A549 (cell line): Measurements from ENCODE around the gene CARD9. TPM values are rescaled to one million over a fixed set of nuclear protein-coding genes. Genes with fewer than 3 reads are reported as not detected.
"Not testable (repeated sequence)": the region's sequence is repeated elsewhere in the genome, so short reads cannot be mapped to it uniquely, and the experiment has no call there.

Experiments
- ATAC-seq, 2 experiments: fragments of 200-7000 bp in 1 of 2; fragments of >200 bp in 1 of 2; cut with Nextera tagmentation in 1 of 2; cut with Tn5 transposase in 1 of 2; 3 replicates each; pipeline versions ENCODE4 v1.8.0 to v1.9.1; 2018 to 2020; ENCODE audit warnings: mild to moderate bottlenecking in 1 of 2, moderate library complexity in 1 of 2
- CTCF ChIA-PET: fragments of 300-600 bp; sonication (Branson Sonifier 250); formaldehyde crosslinking; extraction: SDS; loops from one replicate; lab custom pipeline; 2021; ENCODE audit warnings: antibody characterized with exemption, inconsistent platforms; lab: Yijun Ruan, JAX
- POLR2A ChIA-PET: fragments of 350-600 bp; formaldehyde crosslinking; extraction: SDS; loops from one replicate; lab custom pipeline; 2021; ENCODE audit warnings: antibody characterized with exemption, inconsistent platforms; lab: Yijun Ruan, JAX
- DNase-seq, 2 experiments: peaks; one replicate each; pipeline versions ENCODE4 v3.0.0 to v3.0.0-alpha.2; 2011 to 2016; ENCODE audit warnings: low read depth in 1 of 2, low spot score in 1 of 2
- FAIRE-seq: peaks from 2 replicates; lab custom pipeline; 2011; peaks lifted over from hg19 to GRCh38; lab: Jason Lieb, UNC
- H3K27ac ChIP-seq, 2 experiments: fragments of >200 bp; sonication (Bioruptor Twin); formaldehyde crosslinking; 3 replicates each; pipeline ENCODE4 v1.5.1; 2016 to 2017
- H3K4me1 ChIP-seq: fragments of >200 bp; sonication (Bioruptor Twin); formaldehyde crosslinking; 3 replicates; pipeline ENCODE4 v1.6.1; 2016
- H3K4me2 ChIP-seq: fragments of >200 bp; sonication (Bioruptor Twin); formaldehyde crosslinking; 3 replicates; pipeline ENCODE4 v1.6.1; 2016
- H3K4me3 ChIP-seq: fragments of >200 bp; sonication (Bioruptor Twin); formaldehyde crosslinking; 3 replicates; pipeline ENCODE4 v1.5.1; 2016
- H3K9me3 ChIP-seq: fragments of >200 bp; sonication (Bioruptor Twin); formaldehyde crosslinking; 3 replicates; pipeline ENCODE4 v1.6.1; 2016
- CHD2 ChIP-seq: fragments of 150-350 bp; IDR thresholded peaks from 2 replicates; pipeline ENCODE4 v1.6.1; 2014; ENCODE audit warnings: low read length; ENCODE audit not compliant: partially characterized antibody
- EHMT2 ChIP-seq: fragments of 200-600 bp; sonication (generic); IDR thresholded peaks from 2 replicates; pipeline ENCODE4 v1.6.1; 2016; ENCODE audit warnings: antibody characterized with exemption, low read depth, mild to moderate bottlenecking, moderate library complexity
- FOSL2 ChIP-seq, 2 experiments: fragments of 450-650 bp in 1 of 2; fragments of >200 bp in 1 of 2; sonication (Bioruptor Twin) in 1 of 2; formaldehyde crosslinking; IDR thresholded peaks; 2 replicates each; pipeline versions ENCODE4 v1.5.0 to v1.6.1; 2016 to 2020; ENCODE audit warnings: mild to moderate bottlenecking in 1 of 2, moderate library complexity in 1 of 2
- JUNB ChIP-seq: fragments of >200 bp; sonication (Bioruptor Twin); formaldehyde crosslinking; IDR thresholded peaks from 2 replicates; pipeline ENCODE4 v1.6.1; 2016
- POLR2AphosphoS2 ChIP-seq: conservative IDR thresholded peaks from 2 replicates; pipeline ENCODE4 v1.6.1; 2012; ENCODE audit warnings: low read length, improper control_type of control experiment, inconsistent platforms
- RAD21 ChIP-seq, 2 experiments: fragments of >200 bp in 1 of 2; sonication (Bioruptor Twin) in 1 of 2; formaldehyde crosslinking in 1 of 2; IDR thresholded peaks in 1 of 2; conservative IDR thresholded peaks in 1 of 2; 2 replicates in 1 of 2; 3 replicates in 1 of 2; pipeline ENCODE4 v1.6.1; 2012 to 2018; ENCODE audit warnings: inconsistent platforms in 1 of 2
- RARB ChIP-seq: fragments of 250-450 bp; sonication (Bioruptor Pico); IDR thresholded peaks from 2 replicates; pipeline ENCODE4 v1.8.0; 2021; ENCODE audit warnings: mild to moderate bottlenecking, moderate library complexity
- RCOR1 ChIP-seq: fragments of 150-350 bp; IDR thresholded peaks from 2 replicates; pipeline ENCODE4 v1.6.1; 2014; ENCODE audit warnings: antibody characterized with exemption, low read length, low read depth
- TP53 ChIP-seq: fragments of 250-450 bp; sonication (Bioruptor Pico); IDR thresholded peaks from 2 replicates; pipeline ENCODE4 v1.5.0; 2021; ENCODE audit warnings: mild to moderate bottlenecking, moderate library complexity
- ZC3H11A ChIP-seq: fragments of 450-650 bp; IDR thresholded peaks from 2 replicates; pipeline ENCODE4 v1.6.1; 2014; ENCODE audit warnings: antibody characterized with exemption, mild to moderate bottlenecking
- ZSCAN20 ChIP-seq: fragments of 250-450 bp; sonication (Bioruptor Pico); IDR thresholded peaks from 2 replicates; pipeline ENCODE4 v1.8.0; 2022; ENCODE audit warnings: mild to moderate bottlenecking, moderate library complexity
- WGBS: methylation state at CpG from one replicate; pipeline ENCODE4 v1.1.6; 2017; ENCODE audit errors: missing lambda C conversion rate; 5-methylcytosine and 5-hydroxymethylcytosine counted together
- polyA plus RNA-seq, 4 experiments: library from polyadenylated mRNA; depleted of rRNA in 3 of 4; stranded (reverse); fragments of >200 nt; fragmentation: RNase III in 1 of 4; extraction: RNeasy Plus Mini Kit Qiagen cat#74134 plus additional on column Dnase treatment in 1 of 4; gene quantifications; 2 replicates in 3 of 4; 3 replicates in 1 of 4; pipeline ENCODE4 v1.2.3, GENCODE V29; 2011 to 2017
- TF ChIP-seq, protein P1 (sequence below): fragments of 200-600 bp; sonication (generic); IDR thresholded peaks from 2 replicates; pipeline ENCODE4 v1.6.1; 2016; ENCODE audit warnings: antibody characterized with exemption, mild to moderate bottlenecking, moderate library complexity
- TF ChIP-seq, protein P2 (sequence below): fragments of >200 bp; sonication (Bioruptor Twin); formaldehyde crosslinking; IDR thresholded peaks from 3 replicates; pipeline ENCODE4 v1.6.1; 2016

CARD9 gene
- polyA plus RNA-seq, 2 of the 4 experiments (the other 2 are of a cell fraction) = 0.21 to 0.94 TPM

DNA sequence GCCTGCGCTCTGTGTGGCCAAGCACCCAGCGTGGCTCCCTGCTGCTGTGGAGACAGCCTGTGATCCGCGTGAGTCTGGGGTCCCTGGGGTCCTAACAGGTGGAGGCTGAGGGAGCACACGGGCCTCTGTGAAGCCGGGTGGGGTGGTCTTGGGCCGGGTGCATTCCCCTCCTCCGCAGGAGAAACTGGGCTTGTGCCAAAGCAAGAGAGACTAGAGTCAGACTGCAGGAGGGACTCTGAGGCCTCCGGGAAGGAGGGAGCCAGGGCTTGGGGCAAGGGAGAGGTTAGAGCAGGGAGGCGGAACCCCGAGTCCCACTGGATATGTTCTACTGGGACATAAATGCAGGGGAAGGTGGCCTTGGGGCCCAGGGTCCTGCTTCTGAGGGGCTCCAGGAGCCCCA, 20.4 kb downstream of the CARD9 start:
- 68% methylated on average over 6 of the region's 11 CpGs for WGBS
- TF ChIP-seq RARB (CRISPR knock-in tag) (no peak), RAD21 (conservative IDR thresholded peaks at IDR 0.05 in 1 of 2, IDR thresholded peaks at IDR 0.05 in 1 of 2) (no peak), FOSL2 (IDR thresholded peaks at IDR 0.05) (no peak), FOSL2 (CRISPR knock-in tag; IDR thresholded peaks at IDR 0.05) (no peak), ZC3H11A (no peak), POLR2AphosphoS2 (no peak), RCOR1 (no peak), EHMT2 (no peak)
- TF ChIP-seq, protein P1, sequence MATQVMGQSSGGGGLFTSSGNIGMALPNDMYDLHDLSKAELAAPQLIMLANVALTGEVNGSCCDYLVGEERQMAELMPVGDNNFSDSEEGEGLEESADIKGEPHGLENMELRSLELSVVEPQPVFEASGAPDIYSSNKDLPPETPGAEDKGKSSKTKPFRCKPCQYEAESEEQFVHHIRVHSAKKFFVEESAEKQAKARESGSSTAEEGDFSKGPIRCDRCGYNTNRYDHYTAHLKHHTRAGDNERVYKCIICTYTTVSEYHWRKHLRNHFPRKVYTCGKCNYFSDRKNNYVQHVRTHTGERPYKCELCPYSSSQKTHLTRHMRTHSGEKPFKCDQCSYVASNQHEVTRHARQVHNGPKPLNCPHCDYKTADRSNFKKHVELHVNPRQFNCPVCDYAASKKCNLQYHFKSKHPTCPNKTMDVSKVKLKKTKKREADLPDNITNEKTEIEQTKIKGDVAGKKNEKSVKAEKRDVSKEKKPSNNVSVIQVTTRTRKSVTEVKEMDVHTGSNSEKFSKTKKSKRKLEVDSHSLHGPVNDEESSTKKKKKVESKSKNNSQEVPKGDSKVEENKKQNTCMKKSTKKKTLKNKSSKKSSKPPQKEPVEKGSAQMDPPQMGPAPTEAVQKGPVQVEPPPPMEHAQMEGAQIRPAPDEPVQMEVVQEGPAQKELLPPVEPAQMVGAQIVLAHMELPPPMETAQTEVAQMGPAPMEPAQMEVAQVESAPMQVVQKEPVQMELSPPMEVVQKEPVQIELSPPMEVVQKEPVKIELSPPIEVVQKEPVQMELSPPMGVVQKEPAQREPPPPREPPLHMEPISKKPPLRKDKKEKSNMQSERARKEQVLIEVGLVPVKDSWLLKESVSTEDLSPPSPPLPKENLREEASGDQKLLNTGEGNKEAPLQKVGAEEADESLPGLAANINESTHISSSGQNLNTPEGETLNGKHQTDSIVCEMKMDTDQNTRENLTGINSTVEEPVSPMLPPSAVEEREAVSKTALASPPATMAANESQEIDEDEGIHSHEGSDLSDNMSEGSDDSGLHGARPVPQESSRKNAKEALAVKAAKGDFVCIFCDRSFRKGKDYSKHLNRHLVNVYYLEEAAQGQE = no peak
- TF ChIP-seq, protein P2, sequence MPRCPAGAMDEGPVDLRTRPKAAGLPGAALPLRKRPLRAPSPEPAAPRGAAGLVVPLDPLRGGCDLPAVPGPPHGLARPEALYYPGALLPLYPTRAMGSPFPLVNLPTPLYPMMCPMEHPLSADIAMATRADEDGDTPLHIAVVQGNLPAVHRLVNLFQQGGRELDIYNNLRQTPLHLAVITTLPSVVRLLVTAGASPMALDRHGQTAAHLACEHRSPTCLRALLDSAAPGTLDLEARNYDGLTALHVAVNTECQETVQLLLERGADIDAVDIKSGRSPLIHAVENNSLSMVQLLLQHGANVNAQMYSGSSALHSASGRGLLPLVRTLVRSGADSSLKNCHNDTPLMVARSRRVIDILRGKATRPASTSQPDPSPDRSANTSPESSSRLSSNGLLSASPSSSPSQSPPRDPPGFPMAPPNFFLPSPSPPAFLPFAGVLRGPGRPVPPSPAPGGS = no peak
- TF ChIP-seq, all 56 proteins: peak for 0
- peaks cover 27% of the 10 kb centered on the region for H3K4me1 ChIP-seq
- DNase-seq = no peak
- no peak for FAIRE-seq
- H3K4me3 ChIP-seq = no peak overlapping the region
- no peak overlapping the region for H3K27ac ChIP-seq
- 0 out of 6 replicates have a peak, but pooled peaks of 1 of the 2 experiments have one; percentile 2 for ATAC-seq
- ChIA-PET POLR2A (no interaction called here), CTCF (interaction anchor here (1.6 to 2.0 kb wide), 4 partner anchors 10 to 36 kb away, joined by 3 to 15 read pairs (median 7); partner anchors contain the start of gene DNLZ)
- no peaks in the 10 kb centered on the region for H3K9me3 ChIP-seq
- H3K4me2 ChIP-seq = no peak overlapping the region

DNA sequence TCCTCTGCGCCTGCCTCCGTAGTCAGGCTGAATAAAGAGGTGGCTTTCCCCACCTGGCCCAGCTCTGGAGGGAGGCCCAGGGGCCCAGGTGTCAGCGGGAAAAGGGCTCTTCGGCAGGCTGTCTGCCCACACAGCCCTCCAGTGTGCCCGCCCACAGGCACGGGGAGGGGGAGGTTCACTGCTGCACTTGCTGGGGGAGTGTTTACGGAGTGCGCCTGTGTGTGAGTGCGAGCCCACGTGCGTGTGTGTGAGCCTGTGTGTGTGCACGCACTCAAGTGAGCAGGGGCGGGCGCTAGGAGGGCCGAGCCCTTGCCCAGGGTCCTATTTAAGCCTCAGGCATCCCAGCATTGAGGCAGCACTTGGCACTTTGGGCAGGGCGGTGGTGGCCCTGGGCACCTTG, 20.8 kb downstream of the CARD9 start:
- H3K4me3 ChIP-seq = no peak overlapping the region
- no peaks in the 10 kb centered on the region for H3K9me3 ChIP-seq
- POLR2A ChIA-PET = interaction anchor here (0.5 to 1.0 kb wide), 2 partner anchors 10 to 848 kb away, joined by 4 to 6 read pairs; no protein-coding TSS in a partner anchor
- CTCF ChIA-PET = interaction anchor here (1.6 kb wide), 1 partner anchor 10 kb away, joined by 8 read pairs; the partner anchor contains the start of gene DNLZ
- TF ChIP-seq JUNB = no peak
- no peak for TF ChIP-seq TP53
- no peak for TF ChIP-seq POLR2AphosphoS2
- no peak for TF ChIP-seq CHD2
- no peak for TF ChIP-seq ZSCAN20
- FAIRE-seq (no peak), DNase-seq (no peak), ATAC-seq (no peak)
- H3K4me1 ChIP-seq = peaks cover 27% of the 10 kb centered on the region
- no peak overlapping the region for H3K4me2 ChIP-seq
- no peak overlapping the region for H3K27ac ChIP-seq
- WGBS = 92% methylated on average over 15 of the region's 16 CpGs

DNA sequence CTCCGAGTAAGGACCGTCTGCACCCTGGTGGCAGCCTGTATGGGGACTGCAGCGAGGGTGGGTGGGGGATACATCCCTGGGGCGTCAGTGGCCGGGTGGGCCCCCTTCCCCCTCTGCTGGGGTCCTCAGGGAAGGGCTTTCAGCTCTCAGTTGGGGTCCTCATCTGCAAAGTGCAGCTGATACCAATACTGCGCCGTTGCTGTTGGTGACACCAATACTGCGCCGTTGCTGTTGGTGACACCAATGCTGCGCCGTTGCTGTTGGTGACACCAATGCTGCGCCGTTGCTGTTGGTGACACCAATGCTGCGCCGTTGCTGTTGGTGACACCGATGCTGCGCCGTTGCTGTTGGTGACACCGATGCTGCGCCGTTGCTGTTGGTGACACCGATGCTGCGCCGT, 21.6 kb downstream of the CARD9 start:
- not testable (repeated sequence) for DNase-seq, H3K27ac ChIP-seq, ATAC-seq, H3K4me3 ChIP-seq, H3K9me3 ChIP-seq, H3K4me2 ChIP-seq, FAIRE-seq
- whole genome bisulfite sequencing = 96% methylated on average over 13 of the region's 24 CpGs
- ChIA-PET CTCF (interaction anchor here (1.6 kb wide), 1 partner anchor 11 kb away, joined by 8 read pairs; the partner anchor contains the start of gene DNLZ), POLR2A (interaction anchor here (1.0 kb wide), 1 partner anchor 11 kb away, joined by 4 read pairs; no protein-coding TSS in a partner anchor)
- H3K4me1 ChIP-seq = peaks cover 27% of the 10 kb centered on the region
